ENCODE data around the gene AKIP1.

GRCh38 chr11:8865304-8865703, 45.7 kb upstream of the AKIP1 start:
- no peak for TF ChIP-seq CTCF (IDR thresholded peaks at IDR 0.05; ENCODE audit: borderline replicate concordance, extremely low read depth, low read length, poor library complexity, severe bottlenecking)
- TF ChIP-seq EZH2 (IDR thresholded peaks at IDR 0.05; ENCODE audit: borderline replicate concordance, low read depth, low read length, severe bottlenecking): no peak

Data from DND-41 (cell line).